Breast epithelium (tissue), 3 donors: ENCODE measurements around the gene VDAC1.

Experiments used
- CTCF ChIP-seq, 3 donors: fragments of 450-650 bp; IDR thresholded peaks; one replicate each; pipeline ENCODE4 v1.5.1; 2016 to 2017; ENCODE audit warnings: antibody characterized with exemption in 3 of 3, mild to moderate bottlenecking in 3 of 3, moderate library complexity in 3 of 3
- POLR2A ChIP-seq: fragments of 450-650 bp; IDR thresholded peaks from one replicate; pipeline ENCODE4 v1.6.1; 2016; ENCODE audit warnings: antibody characterized with exemption, mild to moderate bottlenecking, moderate library complexity
- POLR2AphosphoS5 ChIP-seq, 3 donors: sonication (generic); formaldehyde crosslinking; IDR thresholded peaks; one replicate each; pipeline ENCODE4 v1.6.1; 2017; ENCODE audit warnings: antibody characterized with exemption in 3 of 3

DNA sequence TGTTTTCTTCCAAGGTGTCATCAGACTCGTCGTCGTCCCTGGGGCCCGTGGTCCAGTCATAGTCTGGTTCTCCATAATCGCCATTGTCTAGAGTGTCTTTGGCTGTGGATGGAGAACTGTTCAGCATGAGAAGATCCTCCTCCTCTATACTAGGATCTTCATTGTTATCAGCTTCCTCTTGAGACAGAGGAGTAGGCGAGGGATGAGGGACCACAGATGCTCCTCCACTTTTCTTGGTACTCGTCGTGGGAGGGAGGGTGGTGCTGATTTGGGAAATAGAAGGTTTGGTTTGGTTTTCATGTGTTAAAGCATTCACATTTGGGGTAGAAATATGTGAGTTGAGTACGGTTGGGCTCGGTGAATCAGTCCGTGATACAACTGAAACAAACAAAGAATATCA lies 45.1 kb downstream of the VDAC1 start:
- TF ChIP-seq CTCF (IDR thresholded peaks at IDR 0.05) (no peak), POLR2AphosphoS5 (IDR thresholded peaks at IDR 0.05) (no peak), POLR2A (no peak)
